ENCODE results near the gene EVC2. TPM values are rescaled to one million over a fixed set of nuclear protein-coding genes. Genes with fewer than 3 reads are reported as not detected.
A peak's percentile ranks its signal among the peaks of the same experiment; 100 is the strongest.

The EVC2 gene
- total RNA-seq, 1 donor from 2014 or later, result 10.1 TPM

- peak; percentile 64 to 98 for DNase-seq (ENCODE audit: low read depth in 2 of 2)
Measured at GRCh38 chr4:5524446-5525299, 183.7 kb downstream of the EVC2 start.

DNA sequence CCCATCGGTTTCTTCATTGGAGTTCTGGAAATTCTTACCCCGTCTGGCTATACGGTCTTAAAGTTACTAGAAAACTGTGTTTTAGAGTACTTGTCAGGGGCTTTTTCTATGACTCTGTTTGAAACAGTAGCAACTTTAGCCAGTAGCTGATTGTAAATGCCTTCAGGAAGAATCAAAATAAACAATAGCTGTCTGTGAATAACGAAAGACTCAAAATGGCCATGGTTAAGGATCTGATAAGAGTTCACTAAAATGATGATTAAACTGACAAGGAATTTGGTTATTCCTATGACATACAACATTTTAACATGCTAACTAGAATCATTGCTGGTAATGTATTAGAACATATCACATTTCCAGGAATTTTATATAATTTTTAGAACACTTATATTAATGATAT is 191.0 kb downstream of the EVC2 start:
- peak in 1 of 2 donors; percentile 49 for DNase-seq (ENCODE audit: low read depth in 2 of 2)

GRCh38 chr4:5515646-5516045 is 192.7 kb downstream of the EVC2 start:
- no peak for DNase-seq (ENCODE audit: low read depth in 2 of 2)

Other genes starting within 250 kb of the EVC2 start
- 8.5 and 17.5 TPM in 2 replicates for gene EVC, start 2.6 kb upstream of the EVC2 start, total RNA-seq
- under 0.01 and 0.65 TPM in 2 replicates for gene CRMP1, start 184.5 kb upstream of the EVC2 start, total RNA-seq